ENCODE results near the gene PDLIM3.

The PDLIM3 gene

GRCh38 chr4:185576314-185576961 lies 41.1 kb upstream of the PDLIM3 start:
- Histone ChIP-seq H3K4me3 (no peak overlapping the region), H3K27ac (peak overlapping the region; percentile 74 to 89)
- no peak for DNase-seq (ENCODE audit: low spot score)
- TF ChIP-seq, protein P1, sequence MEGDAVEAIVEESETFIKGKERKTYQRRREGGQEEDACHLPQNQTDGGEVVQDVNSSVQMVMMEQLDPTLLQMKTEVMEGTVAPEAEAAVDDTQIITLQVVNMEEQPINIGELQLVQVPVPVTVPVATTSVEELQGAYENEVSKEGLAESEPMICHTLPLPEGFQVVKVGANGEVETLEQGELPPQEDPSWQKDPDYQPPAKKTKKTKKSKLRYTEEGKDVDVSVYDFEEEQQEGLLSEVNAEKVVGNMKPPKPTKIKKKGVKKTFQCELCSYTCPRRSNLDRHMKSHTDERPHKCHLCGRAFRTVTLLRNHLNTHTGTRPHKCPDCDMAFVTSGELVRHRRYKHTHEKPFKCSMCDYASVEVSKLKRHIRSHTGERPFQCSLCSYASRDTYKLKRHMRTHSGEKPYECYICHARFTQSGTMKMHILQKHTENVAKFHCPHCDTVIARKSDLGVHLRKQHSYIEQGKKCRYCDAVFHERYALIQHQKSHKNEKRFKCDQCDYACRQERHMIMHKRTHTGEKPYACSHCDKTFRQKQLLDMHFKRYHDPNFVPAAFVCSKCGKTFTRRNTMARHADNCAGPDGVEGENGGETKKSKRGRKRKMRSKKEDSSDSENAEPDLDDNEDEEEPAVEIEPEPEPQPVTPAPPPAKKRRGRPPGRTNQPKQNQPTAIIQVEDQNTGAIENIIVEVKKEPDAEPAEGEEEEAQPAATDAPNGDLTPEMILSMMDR (IDR thresholded peaks at IDR 0.05): no peak

DNA sequence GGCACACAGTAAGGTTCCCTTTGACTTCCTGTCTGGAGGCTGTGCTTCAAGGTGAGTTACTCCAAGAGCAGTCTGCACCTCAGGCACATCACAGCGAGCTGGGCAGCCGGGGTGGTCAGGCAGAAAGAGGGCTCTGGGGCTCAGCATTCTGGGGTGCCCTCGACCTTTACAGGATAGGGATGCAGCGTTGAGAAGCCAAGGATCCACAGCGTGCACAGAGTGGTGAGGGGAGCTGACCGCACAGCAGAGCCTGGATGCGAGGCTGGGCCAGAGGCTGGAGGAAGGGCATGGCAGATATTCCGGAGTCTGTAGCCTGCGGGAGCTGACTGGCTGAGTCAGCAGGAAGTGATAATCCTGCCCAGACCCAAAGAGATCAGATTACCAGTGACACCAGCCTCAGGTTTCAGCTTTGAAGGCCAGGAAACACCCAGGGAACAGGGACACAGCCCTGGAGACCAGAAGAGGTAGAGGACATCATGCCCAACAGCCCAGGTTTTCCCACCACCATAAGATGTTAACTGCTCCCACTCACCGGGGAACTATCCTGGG lies 38.4 kb upstream of the PDLIM3 start:
- Histone ChIP-seq H3K27ac (peak overlapping the region; percentile 68 to 83), H3K4me3 (no peak overlapping the region)
- DNase-seq (ENCODE audit: low spot score): no peak
- TF ChIP-seq, protein P1 (IDR thresholded peaks at IDR 0.05): no peak

DNA sequence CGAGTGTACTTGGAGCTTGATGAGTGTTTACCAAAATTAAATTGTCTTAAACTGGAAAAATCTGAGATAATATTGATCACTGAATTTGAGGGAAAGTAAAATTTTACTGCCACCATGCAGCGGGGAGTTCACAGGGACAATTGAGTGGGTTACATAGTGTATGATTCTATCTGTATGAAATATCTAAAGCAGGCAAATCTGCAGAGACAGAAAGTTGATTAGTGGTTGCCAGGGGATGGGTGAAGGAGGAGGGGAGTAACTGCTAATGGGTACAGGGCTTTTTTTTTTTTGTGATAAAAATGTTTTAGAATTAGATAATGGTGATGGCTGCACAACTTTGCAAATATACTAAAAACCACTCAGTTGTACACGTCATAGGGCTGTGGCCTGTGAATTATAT lies 35.4 kb upstream of the PDLIM3 start:
- DNase-seq (ENCODE audit: low spot score): no peak
- Histone ChIP-seq H3K4me3 (no peak overlapping the region), H3K27ac (peak overlapping the region; percentile 93 to 96)
- TF ChIP-seq, protein P1 (IDR thresholded peaks at IDR 0.05): no peak

GRCh38 chr4:185567381-185568376 lies 32.4 kb upstream of the PDLIM3 start:
- peak; percentile 85 for DNase-seq (ENCODE audit: low spot score)
- peak overlapping the region; percentile 26 for H3K4me3 ChIP-seq
- TF ChIP-seq, protein P1 (IDR thresholded peaks at IDR 0.05): no peak
- peak overlapping the region; percentile 93 to 96 for H3K27ac ChIP-seq

GRCh38 chr4:185566972-185567371 lies 31.7 kb upstream of the PDLIM3 start:
- Histone ChIP-seq H3K27ac (peak overlapping the region; percentile 93 to 96), H3K4me3 (peak overlapping the region; percentile 11)
- DNase-seq (ENCODE audit: low spot score): peak; percentile 84
- TF ChIP-seq, protein P1 (IDR thresholded peaks at IDR 0.05): no peak

DNA sequence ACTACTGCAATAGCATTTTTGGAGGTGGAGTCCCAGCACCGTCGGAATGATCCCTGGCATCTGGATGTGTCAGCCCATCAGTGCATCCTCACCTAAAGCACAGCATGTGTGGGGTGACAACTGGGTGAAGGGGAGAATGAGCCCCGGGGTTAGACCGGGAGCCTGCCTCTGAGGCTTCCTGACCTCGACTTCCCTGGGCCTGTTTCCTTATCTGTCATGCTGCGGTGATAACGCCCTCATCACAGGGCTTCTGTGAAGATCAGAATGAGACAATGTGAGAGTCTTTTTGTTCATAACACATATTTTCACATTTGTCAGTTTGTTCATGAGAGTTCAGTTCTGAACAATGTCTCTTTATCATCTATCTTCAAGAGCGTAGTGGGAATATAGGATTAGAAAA lies 31.1 kb upstream of the PDLIM3 start:
- no peak for DNase-seq (ENCODE audit: low spot score)
- Histone ChIP-seq H3K27ac (peak overlapping the region; percentile 93 to 96), H3K4me3 (peak overlapping the region; percentile 11)
- TF ChIP-seq, protein P1 (IDR thresholded peaks at IDR 0.05): no peak
